HL-60 (cell line): ENCODE results near the gene NLRX1.

Experiments used
- DNase-seq, 2 experiments: peaks; one replicate each; pipeline ENCODE4 v3.0.0-alpha.2; 2010 to 2020; ENCODE audit warnings: low read depth in 1 of 2, low spot score in 1 of 2
- H3K27ac ChIP-seq: fragments of 250-450 bp; sonication (Bioruptor Pico); replicated peaks from 2 replicates; pipeline ENCODE4 v1.5.1; 2020; ENCODE audit warnings: mild to moderate bottlenecking, moderate library complexity
- H3K27me3 ChIP-seq: fragments of 250-450 bp; sonication (Bioruptor Pico); 2 replicates; pipeline ENCODE4 v1.5.1; 2021; ENCODE audit warnings: mild to moderate bottlenecking, moderate library complexity; ENCODE audit not compliant: insufficient read depth, poor library complexity, severe bottlenecking
- H3K4me3 ChIP-seq: replicated peaks from 2 replicates; pipeline ENCODE4 v1.5.1; 2011; ENCODE audit warnings: mild to moderate bottlenecking, control low read depth, low read length; ENCODE audit not compliant: insufficient read depth
- CTCF ChIP-seq: IDR thresholded peaks from one replicate; pipeline ENCODE4 v1.5.1; 2011; ENCODE audit warnings: low read length, control low read depth, inconsistent platforms; ENCODE audit not compliant: insufficient read depth
- GABPA ChIP-seq: IDR thresholded peaks from 2 replicates; pipeline ENCODE4 v1.6.1; 2012; ENCODE audit warnings: low read depth
- POLR2AphosphoS5 ChIP-seq: IDR thresholded peaks from 2 replicates; pipeline ENCODE4 v1.6.1; 2012; ENCODE audit warnings: low read depth
- REST ChIP-seq: IDR thresholded peaks from 2 replicates; pipeline ENCODE4 v1.6.1; 2012; ENCODE audit warnings: low read depth; ENCODE audit not compliant: insufficient replicate concordance
- SPI1 ChIP-seq: IDR thresholded peaks from 2 replicates; pipeline ENCODE4 v1.6.1; 2012; ENCODE audit warnings: low read depth, mild to moderate bottlenecking, borderline replicate concordance

NLRX1 gene

GRCh38 chr11:119207415-119207960 is 39.0 kb downstream of the NLRX1 start:
- Histone ChIP-seq H3K4me3 (peak overlapping the region; percentile 97), H3K27ac (peak overlapping the region; percentile 95), H3K27me3 (no peaks in the 10 kb centered on the region)
- TF ChIP-seq POLR2AphosphoS5 (no peak), REST (no peak), GABPA (no peak), CTCF (no peak), SPI1 (no peak; the same call in 1 of the 2 replicates)
- DNase-seq: peak in 1 of 2 experiments; percentile 13

GRCh38 chr11:119209186-119209585 is 40.7 kb downstream of the NLRX1 start:
- no peak for DNase-seq
- Histone ChIP-seq H3K27me3 (no peaks in the 10 kb centered on the region), H3K27ac (no peak overlapping the region), H3K4me3 (no peak overlapping the region)
- no peak for TF ChIP-seq CTCF
- TF ChIP-seq POLR2AphosphoS5: no peak
- no peak for TF ChIP-seq GABPA
- no peak for TF ChIP-seq SPI1
- no peak for TF ChIP-seq REST

GRCh38 chr11:119210050-119210449 is 41.5 kb downstream of the NLRX1 start:
- Histone ChIP-seq H3K27ac (no peak overlapping the region), H3K27me3 (no peaks in the 10 kb centered on the region), H3K4me3 (no peak overlapping the region)
- no peak for DNase-seq
- no peak for TF ChIP-seq POLR2AphosphoS5
- no peak for TF ChIP-seq SPI1
- no peak for TF ChIP-seq GABPA
- TF ChIP-seq REST: no peak
- no peak for TF ChIP-seq CTCF
